Muscle of arm (tissue), 12 donors: ENCODE data around the gene CWF19L1. TPM values are rescaled to one million over a fixed set of nuclear protein-coding genes. Genes with fewer than 3 reads are reported as not detected.
A peak's percentile ranks its signal among the peaks of the same experiment; 100 is the strongest.

Experiments used
- DNase-seq: peaks from one replicate; pipeline ENCODE4 v3.0.0-alpha.2; 2013
- polyA plus RNA-seq, 12 donors: library from polyadenylated mRNA; unstranded; fragments of 120-200 nt; gene quantifications; one replicate each; pipeline ENCODE4 v1.2.1, GENCODE V29; 2013; ENCODE audit not compliant: insufficient read length in 12 of 12

The CWF19L1 gene
- polyA plus RNA-seq, 12 donors, result 18.9 to 31.3 (median 21.0) TPM; not detected in 1

GRCh38 chr10:100265821-100266485, 1.5 kb downstream of the CWF19L1 start:
- no peak for DNase-seq

GRCh38 chr10:100254191-100254590, 13.2 kb downstream of the CWF19L1 start:
- no peak for DNase-seq

- DNase-seq, result no peak
Observed at GRCh38 chr10:100253041-100253440, 14.4 kb downstream of the CWF19L1 start.

GRCh38 chr10:100248820-100249219, 18.6 kb downstream of the CWF19L1 start:
- no peak for DNase-seq

- no peak for DNase-seq
Observed at GRCh38 chr10:100245484-100246220, 21.8 kb downstream of the CWF19L1 start.

GRCh38 chr10:100239851-100240250, 27.6 kb downstream of the CWF19L1 start:
- no peak for DNase-seq

- no peak for DNase-seq
Observed at GRCh38 chr10:100238429-100238828, 29.0 kb downstream of the CWF19L1 start.

GRCh38 chr10:100232101-100232500, 35.3 kb downstream of the CWF19L1 start:
- DNase-seq, result no peak

GRCh38 chr10:100229819-100230422, 37.5 kb downstream of the CWF19L1 start:
- peak; percentile 2 for DNase-seq

- no peak for DNase-seq
Observed at GRCh38 chr10:100223879-100224278, 43.6 kb downstream of the CWF19L1 start.

GRCh38 chr10:100222529-100222928, 44.9 kb downstream of the CWF19L1 start:
- DNase-seq, result no peak

GRCh38 chr10:100216006-100216405, 51.4 kb downstream of the CWF19L1 start:
- no peak for DNase-seq

GRCh38 chr10:100209303-100209702, 58.1 kb downstream of the CWF19L1 start:
- DNase-seq, result no peak

- DNase-seq, result no peak
Observed at GRCh38 chr10:100208276-100208675, 59.2 kb downstream of the CWF19L1 start.

- DNase-seq, result no peak
Observed at GRCh38 chr10:100204370-100204769, 63.1 kb downstream of the CWF19L1 start.

GRCh38 chr10:100201549-100201948, 65.9 kb downstream of the CWF19L1 start:
- DNase-seq, result no peak

GRCh38 chr10:100194711-100195110, 72.7 kb downstream of the CWF19L1 start:
- no peak for DNase-seq

GRCh38 chr10:100192350-100192749, 75.1 kb downstream of the CWF19L1 start:
- DNase-seq, result peak; percentile 55

- DNase-seq, result peak; percentile 54
Observed at GRCh38 chr10:100186253-100187212, 80.9 kb downstream of the CWF19L1 start.

GRCh38 chr10:100185364-100186252, 81.8 kb downstream of the CWF19L1 start, which contains the start of gene ERLIN1:
Gene ERLIN1, minus strand, starts transcription at chr10:100186029. Its CDS starts 403 bp downstream, at chr10:100185626.
- DNase-seq, result peak; percentile 93

- DNase-seq, result peak; percentile 15
Observed at GRCh38 chr10:100184840-100185239, 82.6 kb downstream of the CWF19L1 start.
